Upper lobe of left lung (tissue), 6 donors: ENCODE data around the gene PI4K2A. TPM values are rescaled to one million over a fixed set of nuclear protein-coding genes. Genes with fewer than 3 reads are reported as not detected.

Experiments used
- ATAC-seq, 2 donors: fragments of 200-7000 bp; cut with Tn5 transposase; one replicate each; pipeline ENCODE4 v1.9.1; 2022; ENCODE audit warnings: mild to moderate bottlenecking in 2 of 2, moderate library complexity in 2 of 2; ENCODE audit not compliant: low FRiP score in 2 of 2
- DNase-seq, 2 donors: peaks; one replicate each; pipeline ENCODE4 v3.0.0-alpha.2; 2019 to 2020
- H3K27ac ChIP-seq, 4 donors: fragments of 200-600 bp; sonication (generic); one replicate each; pipeline ENCODE4 v1.5.1; 2016 to 2019
- H3K27me3 ChIP-seq, 4 donors: fragments of 200-600 bp; sonication (generic); one replicate each; pipeline ENCODE4 v1.5.1; 2017 to 2019
- H3K36me3 ChIP-seq, 4 donors: fragments of 200-600 bp; sonication (generic); one replicate each; pipeline ENCODE4 v1.5.1; 2016 to 2019
- H3K4me1 ChIP-seq, 4 donors: fragments of 200-600 bp; sonication (generic); one replicate each; pipeline ENCODE4 v1.5.1; 2018 to 2019
- H3K4me3 ChIP-seq, 4 donors: fragments of 200-600 bp; sonication (generic); one replicate each; pipeline ENCODE4 v1.5.1; 2017 to 2019; ENCODE audit warnings: mild to moderate bottlenecking in 2 of 4, moderate library complexity in 1 of 4
- H3K9me3 ChIP-seq, 4 donors: fragments of 200-600 bp; sonication (generic); one replicate each; pipeline ENCODE4 v1.5.1; 2018 to 2019
- EP300 ChIP-seq, 4 donors: sonication (generic); formaldehyde crosslinking; IDR thresholded peaks; one replicate each; pipeline ENCODE4 v1.5.1; 2017; ENCODE audit warnings: antibody characterized with exemption in 4 of 4, control low read depth in 2 of 4
- POLR2A ChIP-seq, 4 donors: fragments of 450-650 bp; IDR thresholded peaks; one replicate each; pipeline ENCODE4 v1.5.1; 2016 to 2017; ENCODE audit warnings: antibody characterized with exemption in 4 of 4, mild to moderate bottlenecking in 2 of 4
- POLR2AphosphoS5 ChIP-seq, 2 donors: sonication (generic); formaldehyde crosslinking; IDR thresholded peaks; one replicate each; pipeline ENCODE4 v1.5.1; 2017; ENCODE audit warnings: antibody characterized with exemption in 2 of 2
- WGBS, 2 donors: methylation state at CpG; one replicate each; pipeline ENCODE4 v1.1.5; 2017 to 2018; 5-methylcytosine and 5-hydroxymethylcytosine counted together
- total RNA-seq, 6 donors: library from RNA; depleted of rRNA in 4 of 6; stranded (reverse); fragments of >200 nt in 4 of 6; gene quantifications; one replicate each; pipeline versions ENCODE4 v1.1.0 to v1.2.1, GENCODE V29; 2016 to 2021
- TF ChIP-seq, protein P1 (sequence below), 6 experiments: fragments of 450-650 bp in 4 of 6; fragments of 200-600 bp in 2 of 6; sonication (generic) in 2 of 6; IDR thresholded peaks; one replicate each; pipeline ENCODE4 v1.5.1; 2016 to 2019; ENCODE audit warnings: antibody characterized with exemption in 6 of 6
- donor health status: DM: no; HTN: no; CAD: no; lungs with moderate emphysema.
- donor health status: DM: no; HTN: yes; CAD: no; lungs with severe emphysema.

The PI4K2A gene
- total RNA-seq, 6 donors from 2014 or later: 22.0 to 34.4 (median 28.6) TPM

DNA sequence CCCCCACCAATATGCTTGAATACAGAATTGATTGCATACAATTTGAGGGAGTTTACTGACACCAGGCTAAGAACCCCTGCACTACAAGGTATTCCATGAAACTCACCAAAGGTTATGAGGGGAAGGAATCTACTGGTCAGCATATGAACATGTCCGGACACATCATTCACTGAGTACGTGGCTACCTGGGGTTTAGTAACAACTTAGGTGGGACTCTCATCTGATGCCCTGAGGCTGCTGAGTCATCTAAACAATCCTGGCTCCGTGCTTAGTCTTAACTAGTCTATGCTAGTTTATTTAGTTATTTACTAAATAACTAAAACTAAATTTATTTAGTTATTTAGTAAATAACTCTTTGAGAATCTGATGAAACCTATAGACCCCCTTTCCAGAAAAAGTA is 11.3 kb downstream of the PI4K2A start:
- Histone ChIP-seq H3K27ac (no peak overlapping the region), H3K27me3 (no peaks in the 10 kb centered on the region), H3K36me3 (peaks cover 11 to 46% (median 35%) of the 10 kb centered on the region in 4 donors), H3K4me1 (peaks cover 9 to 30% (median 22%) of the 10 kb centered on the region in 4 donors), H3K9me3 (no peaks in the 10 kb centered on the region), H3K4me3 (no peak overlapping the region)
- no peak for ATAC-seq
- 91 to 98% methylated on average over 3 of the region's 3 CpGs for WGBS, 2 donors
- TF ChIP-seq POLR2A (IDR thresholded peaks at IDR 0.05) (no peak), POLR2AphosphoS5 (IDR thresholded peaks at IDR 0.05) (no peak), EP300 (IDR thresholded peaks at IDR 0.05) (no peak)
- TF ChIP-seq, protein P1, sequence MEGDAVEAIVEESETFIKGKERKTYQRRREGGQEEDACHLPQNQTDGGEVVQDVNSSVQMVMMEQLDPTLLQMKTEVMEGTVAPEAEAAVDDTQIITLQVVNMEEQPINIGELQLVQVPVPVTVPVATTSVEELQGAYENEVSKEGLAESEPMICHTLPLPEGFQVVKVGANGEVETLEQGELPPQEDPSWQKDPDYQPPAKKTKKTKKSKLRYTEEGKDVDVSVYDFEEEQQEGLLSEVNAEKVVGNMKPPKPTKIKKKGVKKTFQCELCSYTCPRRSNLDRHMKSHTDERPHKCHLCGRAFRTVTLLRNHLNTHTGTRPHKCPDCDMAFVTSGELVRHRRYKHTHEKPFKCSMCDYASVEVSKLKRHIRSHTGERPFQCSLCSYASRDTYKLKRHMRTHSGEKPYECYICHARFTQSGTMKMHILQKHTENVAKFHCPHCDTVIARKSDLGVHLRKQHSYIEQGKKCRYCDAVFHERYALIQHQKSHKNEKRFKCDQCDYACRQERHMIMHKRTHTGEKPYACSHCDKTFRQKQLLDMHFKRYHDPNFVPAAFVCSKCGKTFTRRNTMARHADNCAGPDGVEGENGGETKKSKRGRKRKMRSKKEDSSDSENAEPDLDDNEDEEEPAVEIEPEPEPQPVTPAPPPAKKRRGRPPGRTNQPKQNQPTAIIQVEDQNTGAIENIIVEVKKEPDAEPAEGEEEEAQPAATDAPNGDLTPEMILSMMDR (IDR thresholded peaks at IDR 0.05): no peak
- DNase-seq: no peak

DNA sequence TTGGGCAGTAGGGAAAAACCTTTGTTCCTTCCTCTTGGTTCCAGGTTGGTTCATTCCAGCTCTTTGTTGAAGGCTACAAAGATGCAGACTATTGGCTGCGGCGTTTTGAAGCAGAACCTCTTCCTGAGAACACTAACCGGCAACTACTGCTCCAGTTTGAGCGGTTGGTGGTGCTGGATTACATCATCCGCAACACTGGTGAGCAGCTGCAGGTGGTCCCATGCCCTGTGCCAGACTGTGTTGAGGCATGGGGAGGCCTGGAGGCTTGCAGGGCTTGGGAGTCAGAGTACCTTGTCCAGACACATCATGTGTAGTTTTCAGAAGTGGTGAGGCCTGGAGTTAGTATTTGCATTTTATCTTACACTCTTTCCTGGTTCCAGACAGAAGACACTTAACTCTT is 16.3 kb downstream of the PI4K2A start:
- ATAC-seq (no peak), DNase-seq (no peak)
- Histone ChIP-seq H3K27me3 (no peaks in the 10 kb centered on the region), H3K4me3 (no peak overlapping the region), H3K4me1 (no peaks in the 10 kb centered on the region), H3K27ac (no peak overlapping the region), H3K9me3 (no peaks in the 10 kb centered on the region), H3K36me3 (peaks cover 17 to 65% (median 40%) of the 10 kb centered on the region in 4 donors)
- TF ChIP-seq POLR2AphosphoS5 (IDR thresholded peaks at IDR 0.05) (no peak), POLR2A (IDR thresholded peaks at IDR 0.05) (no peak), EP300 (IDR thresholded peaks at IDR 0.05) (no peak)
- TF ChIP-seq, protein P1 (IDR thresholded peaks at IDR 0.05): no peak
- WGBS, 2 donors: 78 to 88% methylated on average over 5 of the region's 5 CpGs

DNA sequence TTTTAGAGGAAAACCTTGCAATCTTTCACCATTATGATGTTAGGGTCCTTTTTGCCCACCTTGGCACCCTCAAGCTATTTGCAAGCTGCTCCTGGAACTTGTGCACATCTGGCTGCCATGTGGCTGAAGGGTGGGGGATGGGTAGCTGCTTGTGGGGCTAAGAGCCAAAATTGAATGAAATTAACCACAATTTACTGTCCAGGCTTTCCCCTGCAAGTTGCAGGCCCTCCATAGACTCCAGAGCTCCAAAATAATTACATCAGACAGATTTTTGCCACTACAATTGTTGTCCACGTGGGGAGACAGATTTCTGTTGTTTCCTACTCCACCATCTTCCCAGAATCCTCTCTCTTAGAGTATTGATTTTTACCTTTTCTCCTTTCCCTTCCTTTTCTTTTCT is 19.1 kb downstream of the PI4K2A start:
- peaks cover 20 to 63% (median 33%) of the 10 kb centered on the region in 4 donors for H3K36me3 ChIP-seq
- no peak for TF ChIP-seq POLR2A (IDR thresholded peaks at IDR 0.05)

DNA sequence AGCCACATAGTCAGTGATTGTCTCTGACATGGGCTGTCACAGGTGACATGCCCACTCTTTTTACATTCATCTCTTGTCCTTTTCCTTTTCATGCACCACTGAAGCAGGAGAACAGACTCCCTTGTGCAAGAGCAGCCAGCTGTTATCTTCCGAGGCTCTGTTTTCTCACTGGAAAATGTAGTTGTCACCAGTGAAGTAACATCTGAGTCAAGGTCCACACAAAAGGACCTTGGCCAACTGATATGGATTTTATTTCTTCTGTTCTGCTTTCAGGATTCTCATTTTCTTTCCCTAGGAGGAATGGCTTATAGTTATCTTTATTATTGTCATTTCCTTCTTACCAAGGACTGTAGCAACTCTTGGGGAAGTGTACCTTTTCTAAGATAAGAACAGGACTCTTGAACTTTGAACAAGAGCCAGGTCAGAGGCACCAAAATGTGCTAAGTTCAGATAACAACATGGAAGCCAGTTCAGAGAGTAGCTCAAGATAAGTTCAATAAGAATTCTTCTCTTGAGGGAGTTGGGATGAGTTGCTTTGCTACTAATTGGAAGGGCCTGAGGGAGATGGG is 23.9 kb downstream of the PI4K2A start:
- ATAC-seq: no peak
- H3K27ac ChIP-seq: no peak overlapping the region
- H3K9me3 ChIP-seq: no peaks in the 10 kb centered on the region
- no peak overlapping the region for H3K4me3 ChIP-seq
- WGBS, 2 donors: 80 to 84% methylated on average over 1 of the region's 1 CpG
- DNase-seq: no peak
- H3K27me3 ChIP-seq: no peaks in the 10 kb centered on the region
- no peaks in the 10 kb centered on the region for H3K4me1 ChIP-seq
- TF ChIP-seq, protein P1 (IDR thresholded peaks at IDR 0.05): no peak
- TF ChIP-seq POLR2AphosphoS5 (IDR thresholded peaks at IDR 0.05) (no peak), POLR2A (IDR thresholded peaks at IDR 0.05) (no peak)
- H3K36me3 ChIP-seq: peaks cover 7 to 67% (median 36%) of the 10 kb centered on the region in 4 donors

More for the DNA sequence above, 19.1 kb downstream of the PI4K2A start:
- H3K27me3 ChIP-seq: no peaks in the 10 kb centered on the region
- 62 to 64% methylated on average over 1 of the region's 1 CpG for WGBS, 2 donors
- H3K4me3 ChIP-seq: no peak overlapping the region
- no peaks in the 10 kb centered on the region for H3K9me3 ChIP-seq
- ATAC-seq: no peak
- no peaks in the 10 kb centered on the region for H3K4me1 ChIP-seq
- H3K27ac ChIP-seq: no peak overlapping the region
- DNase-seq: no peak

DNA sequence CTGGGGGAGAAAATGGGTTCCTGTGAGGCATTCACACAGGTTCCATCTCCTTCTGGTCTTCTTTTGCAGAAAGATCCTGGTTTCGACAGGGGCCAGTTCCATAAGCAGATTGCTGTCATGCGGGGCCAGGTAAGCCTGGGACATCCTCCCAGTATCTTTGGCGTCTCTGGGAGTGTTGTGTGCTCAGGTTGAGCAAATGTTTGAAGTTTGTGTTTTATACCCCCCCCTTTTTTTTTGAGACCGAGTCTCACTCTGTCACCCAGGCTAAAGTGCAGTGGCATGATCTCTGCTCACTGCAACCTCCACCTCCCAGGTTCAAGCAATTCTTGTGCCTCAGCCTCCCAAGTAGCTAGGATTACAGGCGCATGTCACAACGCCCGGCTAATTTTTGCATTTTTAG is 26.5 kb downstream of the PI4K2A start:
- WGBS, 2 donors: 88 to 93% methylated on average over 7 of the region's 7 CpGs
- H3K36me3 ChIP-seq: peaks cover 7 to 80% (median 47%) of the 10 kb centered on the region in 4 donors

More for the DNA sequence above, 26.5 kb downstream of the PI4K2A start:
- Histone ChIP-seq H3K27me3 (no peaks in the 10 kb centered on the region), H3K9me3 (no peaks in the 10 kb centered on the region), H3K4me1 (no peaks in the 10 kb centered on the region), H3K27ac (no peak overlapping the region), H3K4me3 (no peak overlapping the region)
- DNase-seq (no peak), ATAC-seq (no peak)
- TF ChIP-seq POLR2AphosphoS5 (IDR thresholded peaks at IDR 0.05) (no peak), POLR2A (IDR thresholded peaks at IDR 0.05) (no peak), EP300 (IDR thresholded peaks at IDR 0.05) (no peak)
- TF ChIP-seq, protein P1 (IDR thresholded peaks at IDR 0.05): no peak
